Upper lobe of left lung (tissue), 6 donors: ENCODE results near the gene SPEF1. TPM values are rescaled to one million over a fixed set of nuclear protein-coding genes. Genes with fewer than 3 reads are reported as not detected.
A peak's percentile ranks its signal among the peaks of the same experiment; 100 is the strongest.

Experiments used
- ATAC-seq, 2 donors: fragments of 200-7000 bp; cut with Tn5 transposase; one replicate each; pipeline ENCODE4 v1.9.1; 2022; ENCODE audit warnings: mild to moderate bottlenecking in 2 of 2, moderate library complexity in 2 of 2; ENCODE audit not compliant: low FRiP score in 2 of 2
- DNase-seq, 2 donors: peaks; one replicate each; pipeline ENCODE4 v3.0.0-alpha.2; 2019 to 2020
- H3K27ac ChIP-seq, 4 donors: fragments of 200-600 bp; sonication (generic); one replicate each; pipeline ENCODE4 v1.5.1; 2016 to 2019
- H3K27me3 ChIP-seq, 4 donors: fragments of 200-600 bp; sonication (generic); one replicate each; pipeline ENCODE4 v1.5.1; 2017 to 2019
- H3K36me3 ChIP-seq, 4 donors: fragments of 200-600 bp; sonication (generic); one replicate each; pipeline ENCODE4 v1.5.1; 2016 to 2019
- H3K4me1 ChIP-seq, 4 donors: fragments of 200-600 bp; sonication (generic); one replicate each; pipeline ENCODE4 v1.5.1; 2018 to 2019
- H3K4me3 ChIP-seq, 4 donors: fragments of 200-600 bp; sonication (generic); one replicate each; pipeline ENCODE4 v1.5.1; 2017 to 2019; ENCODE audit warnings: mild to moderate bottlenecking in 2 of 4, moderate library complexity in 1 of 4
- H3K9me3 ChIP-seq, 4 donors: fragments of 200-600 bp; sonication (generic); one replicate each; pipeline ENCODE4 v1.5.1; 2018 to 2019
- CTCF ChIP-seq, 6 experiments: fragments of 450-650 bp in 4 of 6; fragments of 200-600 bp in 2 of 6; sonication (generic) in 2 of 6; IDR thresholded peaks; one replicate each; pipeline ENCODE4 v1.5.1; 2016 to 2019; ENCODE audit warnings: antibody characterized with exemption in 6 of 6
- EP300 ChIP-seq, 4 donors: sonication (generic); formaldehyde crosslinking; IDR thresholded peaks; one replicate each; pipeline ENCODE4 v1.5.1; 2017; ENCODE audit warnings: antibody characterized with exemption in 4 of 4, control low read depth in 2 of 4
- POLR2A ChIP-seq, 4 donors: fragments of 450-650 bp; IDR thresholded peaks; one replicate each; pipeline ENCODE4 v1.5.1; 2016 to 2017; ENCODE audit warnings: antibody characterized with exemption in 4 of 4, mild to moderate bottlenecking in 2 of 4
- POLR2AphosphoS5 ChIP-seq, 2 donors: sonication (generic); formaldehyde crosslinking; IDR thresholded peaks; one replicate each; pipeline ENCODE4 v1.5.1; 2017; ENCODE audit warnings: antibody characterized with exemption in 2 of 2
- WGBS, 2 donors: methylation state at CpG; one replicate each; pipeline ENCODE4 v1.1.5; 2017 to 2018; 5-methylcytosine and 5-hydroxymethylcytosine counted together
- total RNA-seq, 6 donors: library from RNA; depleted of rRNA in 4 of 6; stranded (reverse); fragments of >200 nt in 4 of 6; gene quantifications; one replicate each; pipeline versions ENCODE4 v1.1.0 to v1.2.1, GENCODE V29; 2016 to 2021
- donor health status: DM: no; HTN: no; CAD: no; lungs with moderate emphysema.
- donor health status: DM: no; HTN: yes; CAD: no; lungs with severe emphysema.

Gene SPEF1
- total RNA-seq, 6 donors from 2014 or later = 0.34 to 15.1 (median 5.4) TPM

GRCh38 chr20:3751305-3751674 lies 30.0 kb downstream of the SPEF1 start:
- Histone ChIP-seq H3K4me3 (peak overlapping the region in 3 of 4 donors; percentile 41 to 49 (median 48)), H3K36me3 (peaks cover 0 to 58% (median 23%) of the 10 kb centered on the region in 4 donors), H3K9me3 (no peaks in the 10 kb centered on the region), H3K27me3 (no peaks in the 10 kb centered on the region), H3K27ac (no peak overlapping the region), H3K4me1 (peaks cover 6 to 45% (median 12%) of the 10 kb centered on the region in 4 donors)
- TF ChIP-seq CTCF (IDR thresholded peaks at IDR 0.05) = peak in 1 of 6 experiments; percentile 8
- no peak for TF ChIP-seq POLR2A (IDR thresholded peaks at IDR 0.05)
- DNase-seq (no peak), ATAC-seq (no peak)
- 85 to 87% methylated on average over 9 to 29 of the region's 31 CpGs for WGBS, 2 donors

DNA sequence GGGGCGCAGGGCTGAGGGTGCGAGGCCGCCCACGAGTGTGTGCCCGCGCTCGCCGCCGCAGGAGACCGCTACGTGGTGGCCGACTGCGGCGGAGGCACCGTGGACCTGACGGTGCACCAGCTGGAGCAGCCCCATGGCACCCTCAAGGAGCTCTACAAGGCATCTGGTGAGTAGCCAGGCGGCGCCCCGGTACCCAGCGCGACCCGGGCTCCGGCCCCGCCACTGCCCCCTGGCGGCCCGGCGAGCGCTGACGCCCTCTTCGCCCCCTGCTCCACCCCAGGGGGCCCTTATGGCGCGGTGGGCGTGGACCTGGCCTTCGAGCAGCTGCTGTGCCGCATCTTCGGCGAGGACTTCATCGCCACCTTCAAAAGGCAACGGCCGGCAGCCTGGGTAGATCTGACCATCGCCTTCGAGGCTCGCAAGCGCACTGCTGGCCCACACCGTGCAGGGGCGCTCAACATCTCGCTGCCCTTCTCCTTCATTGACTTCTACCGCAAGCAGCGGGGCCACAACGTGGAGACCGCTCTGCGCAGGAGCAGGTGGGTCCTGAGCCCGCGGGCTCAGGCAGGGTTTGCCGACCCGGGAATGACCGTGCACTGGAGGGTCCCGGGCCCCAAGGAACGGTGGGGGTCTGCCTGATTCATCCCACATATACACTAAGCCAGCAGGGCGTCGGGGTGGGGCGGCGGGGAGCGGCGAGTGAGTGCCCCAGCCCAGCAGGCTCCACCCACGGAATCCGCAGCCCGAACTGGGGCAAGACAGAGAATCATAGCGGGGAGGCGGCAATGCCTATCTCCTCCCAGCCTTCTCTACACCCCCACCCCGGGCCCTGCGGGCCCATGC lies 31.3 kb downstream of the SPEF1 start:
- H3K4me3 ChIP-seq = no peak overlapping the region
- 62 to 74% methylated on average over 12 to 54 of the region's 72 CpGs for WGBS, 2 donors
- no peak for ATAC-seq

DNA sequence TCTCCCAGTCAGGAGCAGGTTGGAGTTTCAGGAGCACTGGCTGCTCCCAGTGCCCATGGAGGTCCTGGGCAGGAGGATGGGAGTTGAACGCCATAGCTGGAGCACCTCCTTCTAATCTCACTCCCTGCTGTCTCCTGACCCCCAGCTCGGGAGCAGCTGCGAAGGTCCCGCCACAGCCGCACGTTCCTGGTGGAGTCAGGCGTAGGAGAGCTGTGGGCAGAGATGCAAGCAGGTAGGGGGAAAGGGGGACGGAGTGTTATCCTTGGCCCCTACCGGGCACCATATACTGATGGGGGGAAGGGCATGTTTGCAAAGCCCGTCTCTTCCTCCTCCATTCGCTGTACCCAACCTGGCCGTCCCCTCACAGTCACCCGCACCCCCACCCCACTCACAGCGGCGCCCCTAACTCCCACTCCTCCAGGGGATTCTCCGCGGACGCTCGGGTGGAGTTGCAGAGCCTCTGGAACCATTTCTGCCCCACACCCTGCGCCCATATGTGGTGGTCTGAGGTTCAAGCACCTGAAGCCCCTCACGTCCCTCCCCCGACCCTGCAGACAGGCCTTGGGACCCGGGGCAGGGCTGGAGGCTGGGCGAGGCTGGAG lies 32.1 kb downstream of the SPEF1 start:
- H3K27ac ChIP-seq = no peak overlapping the region
- 77 to 80% methylated on average over 20 to 24 of the region's 24 CpGs for WGBS, 2 donors
- peaks cover 18 to 61% (median 24%) of the 10 kb centered on the region in 4 donors for H3K4me1 ChIP-seq
- H3K27me3 ChIP-seq = no peaks in the 10 kb centered on the region
- ATAC-seq (no peak), DNase-seq (no peak)
- peaks cover 0 to 74% (median 26%) of the 10 kb centered on the region in 4 donors for H3K36me3 ChIP-seq
- no peak overlapping the region for H3K4me3 ChIP-seq
- TF ChIP-seq POLR2A (IDR thresholded peaks at IDR 0.05) = no peak
- TF ChIP-seq CTCF (IDR thresholded peaks at IDR 0.05) = no peak
- TF ChIP-seq EP300 (IDR thresholded peaks at IDR 0.05) = no peak
- TF ChIP-seq POLR2AphosphoS5 (IDR thresholded peaks at IDR 0.05) = no peak
- no peaks in the 10 kb centered on the region for H3K9me3 ChIP-seq

More for the DNA sequence above, 31.3 kb downstream of the SPEF1 start:
- peaks cover 0 to 69% (median 26%) of the 10 kb centered on the region in 4 donors for H3K36me3 ChIP-seq
- peak; percentile 42 to 91 for DNase-seq
- H3K9me3 ChIP-seq = no peaks in the 10 kb centered on the region
- H3K27me3 ChIP-seq = no peaks in the 10 kb centered on the region
- TF ChIP-seq CTCF (IDR thresholded peaks at IDR 0.05) (peak; percentile 49 to 79 (median 72)), POLR2A (IDR thresholded peaks at IDR 0.05) (no peak)
- H3K27ac ChIP-seq = no peak overlapping the region
- H3K4me1 ChIP-seq = peaks cover 12 to 53% (median 18%) of the 10 kb centered on the region in 4 donors

DNA sequence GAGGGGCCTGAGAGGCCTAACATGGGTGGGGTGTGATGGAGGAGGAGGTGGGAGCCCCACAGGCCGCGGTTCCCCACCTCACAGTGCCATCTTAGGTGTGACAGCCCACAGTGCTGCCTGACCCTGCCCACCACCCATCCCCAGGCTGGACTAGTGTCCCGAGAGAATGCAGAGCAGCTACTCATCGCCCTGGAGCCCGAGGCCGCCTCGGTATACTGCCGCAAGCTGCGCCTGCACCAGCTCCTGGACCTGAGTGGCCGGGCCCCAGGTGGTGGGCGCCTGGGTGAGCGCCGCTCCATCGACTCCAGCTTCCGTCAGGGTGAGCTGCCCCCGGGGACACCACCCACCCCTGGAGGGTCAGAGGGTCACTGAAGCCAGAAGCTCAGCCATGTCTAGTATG lies 33.2 kb downstream of the SPEF1 start:
- no peak for TF ChIP-seq POLR2AphosphoS5 (IDR thresholded peaks at IDR 0.05)
- H3K27me3 ChIP-seq = no peaks in the 10 kb centered on the region
- WGBS, 2 donors = 88 to 100% methylated on average over 9 to 12 of the region's 16 CpGs

DNA sequence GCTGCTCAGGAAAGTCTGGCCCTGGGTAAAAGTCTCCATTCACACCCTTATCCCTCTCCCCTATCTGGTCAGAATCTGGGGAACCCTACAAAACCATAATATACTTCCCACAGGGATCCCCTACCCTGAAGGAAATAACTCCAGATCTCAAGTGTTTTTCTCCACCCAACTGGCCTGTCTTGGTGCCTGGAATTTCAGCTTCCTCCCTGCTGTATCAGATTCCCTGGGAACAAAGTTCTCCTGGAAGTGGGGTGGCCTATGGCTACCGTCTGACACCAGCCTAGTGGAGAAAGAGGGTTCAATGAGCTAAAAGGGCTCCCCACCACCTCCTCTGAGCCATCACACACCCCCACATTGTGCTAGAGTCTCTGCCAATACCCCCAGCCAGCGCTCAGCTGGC lies 33.8 kb downstream of the SPEF1 start:
- no peak for DNase-seq
- 80 to 85% methylated on average over 1 to 2 of the region's 2 CpGs for WGBS, 2 donors

More for the DNA sequence above, 33.2 kb downstream of the SPEF1 start:
- H3K9me3 ChIP-seq = no peaks in the 10 kb centered on the region
- ATAC-seq (no peak), DNase-seq (peak in 1 of 2 donors; percentile 66)
- peaks cover 15 to 55% (median 26%) of the 10 kb centered on the region in 4 donors for H3K4me1 ChIP-seq
- peaks cover 0 to 86% (median 26%) of the 10 kb centered on the region in 4 donors for H3K36me3 ChIP-seq
- no peak overlapping the region for H3K4me3 ChIP-seq
- H3K27ac ChIP-seq = no peak overlapping the region

More for the DNA sequence above, 33.8 kb downstream of the SPEF1 start:
- no peak for ATAC-seq
- no peaks in the 10 kb centered on the region for H3K27me3 ChIP-seq
- no peak overlapping the region for H3K4me3 ChIP-seq
- peaks cover 13 to 49% (median 23%) of the 10 kb centered on the region in 4 donors for H3K4me1 ChIP-seq
- H3K36me3 ChIP-seq = peaks cover 0 to 86% (median 26%) of the 10 kb centered on the region in 4 donors
- H3K27ac ChIP-seq = no peak overlapping the region
- TF ChIP-seq POLR2AphosphoS5 (IDR thresholded peaks at IDR 0.05) = no peak
- no peak for TF ChIP-seq EP300 (IDR thresholded peaks at IDR 0.05)
- TF ChIP-seq CTCF (IDR thresholded peaks at IDR 0.05) = no peak
- TF ChIP-seq POLR2A (IDR thresholded peaks at IDR 0.05) = no peak
- H3K9me3 ChIP-seq = no peaks in the 10 kb centered on the region
